Measurements from ENCODE around the gene GPR3. TPM values are rescaled to one million over a fixed set of nuclear protein-coding genes. Genes with fewer than 3 reads are reported as not detected.

GPR3 gene
- total RNA-seq, 1 experiment from 2014 or later, result 4.7 TPM

GRCh38 chr1:27439150-27439549 lies 46.7 kb downstream of the GPR3 start:
- no peak overlapping the region for H2AFZ ChIP-seq (ENCODE audit: low read length)
- H3F3A ChIP-seq (ENCODE audit: low read length, unreplicated experiment), result no peaks in the 10 kb centered on the region
- peaks cover 33% of the 10 kb centered on the region for H3K4me1 ChIP-seq (ENCODE audit: insufficient read depth, low read length)
- TF ChIP-seq CTCF (conservative IDR thresholded peaks at IDR 0.05; ENCODE audit: low read depth, low read length) (no peak), EZH2phosphoT487 (IDR thresholded peaks at IDR 0.05; ENCODE audit: borderline replicate concordance, low read length) (no peak), EZH2 (IDR thresholded peaks at IDR 0.05; ENCODE audit: low read length, unreplicated experiment) (no peak)
- H3K79me2 ChIP-seq (ENCODE audit: low read length), result peaks cover 73% of the 10 kb centered on the region
- H3K9me3 ChIP-seq (ENCODE audit: low read length), result no peaks in the 10 kb centered on the region
- H3K27ac ChIP-seq (ENCODE audit: low read length), result no peak overlapping the region
- peaks cover 11% of the 10 kb centered on the region; the same call in 1 of the 2 replicates for H3K36me3 ChIP-seq (ENCODE audit: low read depth, low read length)
- H3K9ac ChIP-seq (ENCODE audit: low read length), result no peak overlapping the region
- intact Hi-C loops (cut with micrococcal nuclease), result no loop called here
- H3K9me2 ChIP-seq (replicated peaks; ENCODE audit: low read length), result no peaks in the 10 kb centered on the region
- ATAC-seq, result no peak
- no peak for DNase-seq
- POLR2A ChIA-PET (ENCODE audit: unreplicated experiment), result no interaction called here
- CTCF ChIA-PET, result interaction anchor here (0.6 kb wide), 1 partner anchor 205 kb away, joined by 3 read pairs; no protein-coding TSS in a partner anchor
- no peak overlapping the region for H3K4me3 ChIP-seq (ENCODE audit: low read length)
- H4K20me1 ChIP-seq (ENCODE audit: low read length), result no peaks in the 10 kb centered on the region
- no peak overlapping the region for H3K4me2 ChIP-seq (ENCODE audit: low read length)
- BruUV-seq (replicated peaks), result no TSS peak
- H3K27me3 ChIP-seq (ENCODE audit: low read length), result no peaks in the 10 kb centered on the region

GRCh38 chr1:27444632-27445031 lies 52.2 kb downstream of the GPR3 start:
- CTCF ChIA-PET, result no interaction called here
- peaks cover 67% of the 10 kb centered on the region for H3K79me2 ChIP-seq (ENCODE audit: low read length)

More at GRCh38 chr1:27444632-27445031, 52.2 kb downstream of the GPR3 start:
- POLR2A ChIA-PET (ENCODE audit: unreplicated experiment), result no interaction called here
- H3K36me3 ChIP-seq (ENCODE audit: low read depth, low read length), result peaks cover 5% of the 10 kb centered on the region
- ATAC-seq, result no peak
- H3K9me2 ChIP-seq (replicated peaks; ENCODE audit: low read length), result no peaks in the 10 kb centered on the region
- no peak for DNase-seq
- no TSS peak for BruUV-seq (replicated peaks)
- TF ChIP-seq EZH2 (IDR thresholded peaks at IDR 0.05; ENCODE audit: low read length, unreplicated experiment), result no peak
- no peak for TF ChIP-seq CTCF (conservative IDR thresholded peaks at IDR 0.05; ENCODE audit: low read depth, low read length)
- 0 out of 2 replicates have a peak, but pooled peaks cover 7% of the 10 kb centered on the region for H4K20me1 ChIP-seq (ENCODE audit: low read length)
- no peaks in the 10 kb centered on the region for H3K9me3 ChIP-seq (ENCODE audit: low read length)
- no peaks in the 10 kb centered on the region for H3K4me1 ChIP-seq (ENCODE audit: insufficient read depth, low read length)
- no peak overlapping the region for H2AFZ ChIP-seq (ENCODE audit: low read length)
- H3K4me2 ChIP-seq (ENCODE audit: low read length), result no peak overlapping the region
- intact Hi-C loops (cut with micrococcal nuclease), result no loop called here
- H3K9ac ChIP-seq (ENCODE audit: low read length), result no peak overlapping the region
- H3K27me3 ChIP-seq (ENCODE audit: low read length), result no peaks in the 10 kb centered on the region
- no peak overlapping the region for H3K4me3 ChIP-seq (ENCODE audit: low read length)
- no peak overlapping the region for H3K27ac ChIP-seq (ENCODE audit: low read length)
- no peaks in the 10 kb centered on the region for H3F3A ChIP-seq (ENCODE audit: low read length, unreplicated experiment)

Other genes starting within 250 kb of the GPR3 start
- 25.2 and 26.4 TPM in 2 replicates for gene SLC9A1, start 237.5 kb upstream of the GPR3 start, total RNA-seq (2014; rRNA removed)
- 23.7 and 28.6 TPM in 2 replicates for gene WDTC1, start 158.0 kb upstream of the GPR3 start, total RNA-seq (2014; rRNA removed)
- 50.3 and 57.4 TPM in 2 replicates for gene TMEM222, start 70.5 kb upstream of the GPR3 start, total RNA-seq (2014; rRNA removed)
- 26.8 and 34.3 TPM in 2 replicates for gene SYTL1, start 50.6 kb upstream of the GPR3 start, total RNA-seq (2014; rRNA removed)
- 25.1 and 44.5 TPM in 2 replicates for gene MAP3K6, start 25.7 kb upstream of the GPR3 start, total RNA-seq (2014; rRNA removed)
- not detected in 2 replicates for gene FCN3, start 17.8 kb upstream of the GPR3 start, total RNA-seq (2014; rRNA removed)
- 0.40 and 0.47 TPM in 2 replicates for gene CD164L2, start 9.3 kb upstream of the GPR3 start, total RNA-seq (2014; rRNA removed)
- 20.7 and 32.4 TPM in 2 replicates for gene WASF2, start 97.5 kb downstream of the GPR3 start, total RNA-seq (2014; rRNA removed)
- gene AHDC1, start 211.5 kb downstream of the GPR3 start, total RNA-seq (2014; rRNA removed), result 15.2 and 20.4 TPM in 2 replicates
- gene FGR, start 242.6 kb downstream of the GPR3 start, total RNA-seq (2014; rRNA removed), result not detected in 2 replicates

Measured in PC-3 (cell line).